ENCODE data around the gene NARF. TPM values are rescaled to one million over a fixed set of nuclear protein-coding genes. Genes with fewer than 3 reads are reported as not detected.
"Not testable (repeated sequence)": the region's sequence is repeated elsewhere in the genome, so short reads cannot be mapped to it uniquely, and the experiment has no call there.

NARF gene
- total RNA-seq, 1 donor from 2014 or later = 38.3 TPM

DNA sequence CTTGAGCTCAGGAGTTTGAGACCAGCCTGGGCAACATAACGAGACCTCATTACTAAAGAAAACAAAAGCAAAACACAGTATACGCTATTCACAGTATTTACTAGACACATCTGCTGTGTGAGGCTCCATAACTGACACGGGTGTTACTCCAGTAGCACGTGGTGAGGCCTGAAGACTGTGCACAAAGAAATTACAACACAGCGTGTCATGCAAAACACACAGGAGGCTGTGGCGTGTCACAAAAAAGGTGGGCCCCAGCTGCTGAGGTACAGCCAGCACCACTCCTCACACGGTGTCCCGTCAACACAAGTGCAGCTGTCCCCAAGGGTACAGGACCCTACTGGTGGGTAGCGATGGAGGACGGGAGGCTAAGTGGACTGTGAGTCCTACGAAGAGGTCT, 10.7 kb upstream of the NARF start:
- no peak for ATAC-seq

DNA sequence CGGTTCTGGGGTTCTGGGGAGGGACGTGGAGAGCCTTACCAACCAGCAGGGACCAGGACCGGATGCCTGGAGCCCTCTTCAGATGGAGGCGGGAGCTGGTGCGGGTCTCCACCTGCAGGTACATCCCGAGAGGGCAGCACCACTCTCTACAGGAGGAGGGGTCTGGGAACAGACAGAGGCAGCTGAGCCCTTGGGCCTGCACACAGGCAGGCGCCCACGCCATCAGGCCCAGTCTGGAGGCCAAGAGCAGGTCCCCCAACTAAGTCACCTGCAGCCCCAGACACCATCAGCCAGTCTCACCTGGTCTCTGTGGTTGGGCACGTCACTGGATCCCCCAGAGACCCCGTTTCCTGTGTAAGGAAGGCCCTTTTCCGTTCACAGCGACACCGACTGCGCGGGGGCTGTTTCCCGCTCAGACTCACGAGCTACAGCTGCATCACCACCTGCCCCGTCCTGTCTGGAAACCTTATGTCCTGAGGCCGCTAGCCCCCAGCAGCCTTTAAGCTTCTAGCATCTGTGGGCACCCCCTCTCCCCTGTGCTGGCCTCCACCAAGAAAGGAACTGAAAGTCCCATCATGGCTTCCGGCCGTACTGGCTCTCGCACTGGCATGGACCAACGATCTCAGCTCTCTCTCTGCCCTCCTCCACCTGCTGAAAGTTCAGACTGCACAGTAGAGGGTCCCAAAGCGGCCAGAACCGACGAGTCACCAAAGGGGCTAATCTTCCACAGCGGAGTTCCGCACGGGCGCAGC, 9.2 kb upstream of the NARF start:
- ATAC-seq = peak; percentile 34

DNA sequence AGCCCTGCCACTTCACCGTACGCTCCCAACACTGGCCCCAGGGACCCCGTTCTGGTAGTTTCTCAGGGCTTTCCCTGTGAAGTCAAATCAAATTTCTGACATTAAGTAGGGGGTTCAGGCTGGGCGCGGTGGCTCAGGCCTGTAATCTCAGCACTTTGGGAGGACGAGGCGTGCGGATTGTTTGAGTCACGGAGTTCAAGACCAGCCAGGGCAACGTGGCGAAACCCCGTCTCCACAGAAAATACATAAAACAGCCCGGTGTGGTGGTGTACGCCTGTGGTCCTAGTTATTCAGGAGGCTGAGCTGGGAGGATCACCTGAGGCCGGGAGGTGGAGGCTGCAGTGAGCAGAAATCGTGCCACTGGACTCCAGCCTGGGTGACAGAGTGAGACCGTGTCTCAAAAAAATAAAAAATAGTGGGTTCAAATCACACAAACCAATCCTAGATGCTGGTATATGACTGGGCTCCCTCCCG, 8.6 kb upstream of the NARF start:
- no peak for ATAC-seq

DNA sequence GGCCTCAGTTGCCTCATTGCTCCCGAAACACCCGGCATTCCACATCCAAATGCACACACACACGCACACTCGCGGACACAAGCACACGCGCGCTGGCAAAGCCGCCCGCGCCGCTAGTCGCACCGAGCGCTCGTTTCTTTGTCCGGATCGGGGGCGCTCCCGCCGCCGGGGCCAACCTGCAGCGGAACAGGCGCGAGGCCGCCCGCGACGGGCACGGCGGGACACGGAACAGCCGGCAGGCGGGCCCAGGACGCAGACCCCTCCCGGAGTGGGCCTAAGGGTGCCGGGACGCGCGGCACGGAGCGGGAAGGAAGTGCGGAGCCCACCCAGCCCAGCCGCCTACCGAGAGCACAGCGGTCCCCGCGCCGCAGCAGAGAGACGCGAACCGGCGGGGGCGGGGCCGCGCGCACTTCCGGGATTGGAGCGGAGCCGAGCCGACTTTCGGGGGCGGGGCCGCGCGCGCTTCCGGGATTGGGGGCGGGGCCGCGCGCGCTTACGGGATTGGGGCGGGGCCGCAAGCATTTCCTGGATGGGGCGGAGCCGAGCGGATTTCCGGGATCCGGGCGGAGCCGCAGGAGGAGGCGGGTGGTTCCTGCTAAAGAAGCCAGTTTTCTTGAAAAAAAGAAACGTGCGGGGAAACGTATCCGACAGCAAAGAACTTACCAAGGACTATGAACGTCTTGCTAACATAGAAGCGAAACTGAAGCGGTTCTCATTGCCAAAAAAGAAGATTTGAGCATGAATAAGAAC, 8.0 kb upstream of the NARF start, which contains the start of gene CYBC1:
TSS of gene CYBC1 (minus strand) at position 396 of the 750 bp plus-strand sequence. CDS start 1,498 bp downstream, outside the sequence.
- peak; percentile 94 for ATAC-seq

DNA sequence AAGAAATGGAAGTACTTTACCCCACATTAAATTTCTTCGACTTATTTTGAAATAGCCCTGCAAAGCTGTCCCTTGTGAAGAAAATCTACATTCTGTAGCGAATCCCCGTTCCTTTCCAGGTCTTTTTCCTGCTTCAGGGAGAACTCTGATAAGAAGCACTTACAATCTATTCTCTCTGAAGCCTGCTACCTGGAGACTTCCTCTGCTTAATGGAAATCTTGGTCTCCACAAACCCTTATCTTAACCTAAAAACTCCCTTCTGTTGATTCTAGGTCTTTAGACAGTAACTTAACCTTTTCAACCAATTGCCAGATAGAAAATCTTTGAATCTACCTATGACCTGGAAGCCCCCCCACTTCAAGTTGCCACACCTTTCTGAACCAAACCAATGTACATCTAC, 6.4 kb upstream of the NARF start:
- ATAC-seq = no peak

DNA sequence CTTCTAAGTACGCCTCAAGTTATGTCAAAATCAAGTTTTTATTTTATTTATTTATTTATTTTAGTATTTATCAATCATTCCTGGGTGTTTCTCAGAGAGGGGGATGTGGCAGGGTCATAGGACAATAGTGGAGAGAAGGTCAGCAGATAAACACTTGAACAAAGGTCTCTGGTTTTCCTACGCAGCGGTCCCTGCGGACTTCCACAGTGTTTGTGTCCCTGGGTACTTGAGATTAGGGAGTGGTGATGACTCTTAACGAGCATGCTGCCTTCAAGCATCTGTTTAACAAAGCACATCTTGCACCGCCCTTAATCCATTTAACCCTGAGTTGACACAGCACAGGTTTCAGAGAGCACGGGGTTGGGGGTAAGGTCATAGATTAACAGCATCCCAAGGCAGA, 5.4 kb upstream of the NARF start:
- not testable (repeated sequence) for ATAC-seq

DNA sequence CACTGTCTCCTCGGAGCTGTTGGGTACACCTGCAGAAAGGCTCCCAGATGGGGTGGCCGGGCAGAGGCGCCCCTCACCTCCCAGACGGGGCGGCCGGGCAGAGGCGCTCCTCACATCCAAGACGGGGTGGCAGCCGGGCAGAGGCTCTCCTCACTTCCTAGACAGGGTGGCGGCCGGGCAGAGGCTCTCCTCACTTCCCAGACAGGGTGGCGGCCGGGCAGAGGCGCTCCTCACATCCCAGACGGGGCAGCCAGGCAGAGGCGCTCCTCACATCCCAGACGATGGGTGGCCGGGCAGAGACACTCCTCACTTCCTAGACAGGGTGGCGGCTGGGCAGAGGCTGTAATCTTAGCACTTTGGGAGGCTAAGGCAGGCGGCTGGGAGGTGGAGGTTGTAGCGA, 4.8 kb upstream of the NARF start:
- not testable (repeated sequence) for ATAC-seq

DNA sequence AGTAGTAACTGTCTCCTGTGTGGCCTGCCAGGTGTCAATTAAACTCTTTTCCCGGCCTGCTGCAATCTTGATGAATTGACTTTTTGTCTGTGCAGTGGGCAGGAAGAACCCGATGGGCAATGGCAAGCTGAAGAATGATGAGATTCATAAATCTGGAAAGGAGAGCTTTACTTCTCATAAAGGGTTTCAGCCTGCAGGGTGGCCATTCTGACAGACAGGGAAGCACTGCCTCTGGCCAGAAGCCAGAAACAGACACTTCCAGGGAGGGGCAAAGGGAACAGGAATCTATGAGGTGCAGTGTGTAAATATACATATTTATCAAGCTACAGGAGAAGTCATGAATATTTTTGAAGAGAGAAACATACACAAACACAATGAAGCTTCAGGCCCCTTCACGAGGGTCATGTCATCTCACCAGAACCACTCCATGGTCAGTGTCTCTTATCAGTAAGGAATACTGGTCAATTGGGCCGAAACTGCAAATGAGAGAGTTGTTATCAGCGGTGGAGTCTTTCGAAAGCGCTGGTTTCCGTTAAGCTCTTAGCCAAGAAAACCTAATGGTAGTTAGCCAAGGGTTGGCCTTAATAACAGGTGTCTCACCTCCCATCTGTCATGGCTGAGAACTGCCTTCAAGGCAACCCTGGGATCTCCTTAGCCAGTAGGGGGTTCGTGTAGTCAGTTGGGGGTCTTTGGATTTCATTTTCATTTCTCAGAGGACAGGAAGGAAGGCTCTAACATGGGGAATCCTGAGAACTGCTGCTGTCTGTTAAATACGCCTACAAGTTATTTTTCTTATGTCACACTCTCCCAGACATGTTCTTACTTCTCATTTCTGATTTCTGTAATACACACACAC, 1.2 kb upstream of the NARF start:
- ATAC-seq = no peak

DNA sequence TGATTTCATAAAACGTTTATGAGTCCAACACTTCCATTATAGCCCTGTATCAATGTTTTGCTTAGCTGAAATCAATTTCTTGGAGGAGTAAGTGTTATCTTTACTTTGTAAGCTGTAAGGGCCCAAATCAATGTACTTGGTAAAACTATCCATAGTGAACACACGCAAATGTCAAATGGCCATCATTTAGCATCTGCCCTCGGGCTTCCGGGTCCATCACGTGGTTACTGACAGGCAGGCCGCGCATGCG, 687 bp upstream of the NARF start:
- ATAC-seq = no peak

DNA sequence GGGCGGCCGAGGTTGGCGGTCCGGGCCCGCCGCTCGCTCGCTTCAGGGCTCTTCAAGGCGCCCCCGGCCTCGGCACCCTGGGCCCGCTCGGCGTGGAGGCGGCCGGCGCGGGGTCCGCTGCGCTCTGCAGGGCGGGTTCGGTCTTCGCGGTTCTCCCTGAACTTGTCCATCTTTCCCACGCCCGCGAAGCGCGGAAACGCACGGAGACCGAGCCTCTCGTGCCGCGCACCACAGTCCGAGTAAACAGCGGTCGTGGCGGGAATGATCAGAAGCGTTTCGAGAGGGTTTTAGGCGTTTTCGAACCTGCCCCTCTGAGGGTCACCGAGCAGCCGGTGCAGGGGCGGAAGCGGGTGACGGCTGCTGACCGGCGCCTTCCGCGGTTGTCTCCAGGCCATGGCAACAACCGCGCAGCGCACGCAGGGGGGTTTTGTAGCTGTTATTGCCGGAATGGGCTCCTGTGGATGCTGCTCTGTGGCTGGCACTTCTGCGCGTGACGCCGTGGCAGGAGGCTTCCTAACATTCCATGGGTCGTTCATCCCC, 414 bp downstream of the NARF start:
- peak; percentile 1 for ATAC-seq

DNA sequence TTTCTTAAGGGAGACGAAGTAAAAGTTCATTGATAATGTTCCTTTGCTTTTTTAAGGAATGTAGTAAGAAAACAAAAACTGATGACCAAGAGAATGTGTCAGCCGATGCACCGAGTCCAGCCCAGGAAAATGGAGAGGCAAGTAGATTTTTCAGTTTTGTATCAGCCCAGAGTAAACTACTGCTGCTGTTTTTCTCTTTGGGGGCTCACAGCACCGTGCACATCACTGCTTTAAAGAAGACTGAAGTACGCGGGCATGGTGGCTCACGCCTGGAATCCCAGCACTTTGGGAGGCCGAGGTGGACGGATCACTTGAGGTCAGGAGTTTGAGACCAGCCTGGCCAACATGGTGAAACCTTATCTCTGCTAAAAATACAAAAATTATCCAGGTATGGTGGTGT, 1.4 kb downstream of the NARF start:
- ATAC-seq = not testable (repeated sequence)

DNA sequence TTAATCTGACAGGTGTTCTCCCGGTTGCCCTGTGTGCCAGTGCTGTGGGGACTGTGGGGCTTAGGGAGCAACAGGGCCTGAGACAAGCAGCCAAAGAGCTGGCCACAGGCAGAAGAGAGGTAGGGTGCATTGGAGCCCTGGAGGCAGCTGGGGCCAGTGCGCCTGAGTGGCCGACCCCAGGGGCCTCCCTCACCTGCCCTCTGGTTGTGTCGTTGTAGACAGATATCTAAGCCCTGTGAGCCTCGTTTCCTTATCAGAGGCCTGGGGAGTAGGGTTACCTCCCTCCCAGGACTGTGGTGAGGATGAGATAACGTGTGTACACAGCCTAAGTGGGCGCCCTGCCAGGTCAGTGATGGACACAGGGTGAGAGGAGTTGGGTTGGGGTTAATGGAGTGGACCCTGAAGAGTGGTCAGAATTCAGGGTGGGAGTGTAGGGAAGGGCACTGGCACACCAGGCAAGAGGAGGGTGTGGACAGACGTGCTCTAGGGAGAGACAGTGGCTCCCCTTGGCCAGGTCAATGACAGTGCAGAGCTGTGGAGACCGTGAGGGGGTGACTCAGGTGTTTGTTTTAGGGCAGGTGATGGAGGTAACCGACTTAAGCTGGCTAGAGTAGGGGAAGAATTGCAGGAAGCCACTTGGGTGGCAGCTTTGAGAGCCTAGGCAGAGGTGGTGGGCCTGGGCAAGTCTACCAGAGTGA, 3.4 kb downstream of the NARF start:
- ATAC-seq = no peak

DNA sequence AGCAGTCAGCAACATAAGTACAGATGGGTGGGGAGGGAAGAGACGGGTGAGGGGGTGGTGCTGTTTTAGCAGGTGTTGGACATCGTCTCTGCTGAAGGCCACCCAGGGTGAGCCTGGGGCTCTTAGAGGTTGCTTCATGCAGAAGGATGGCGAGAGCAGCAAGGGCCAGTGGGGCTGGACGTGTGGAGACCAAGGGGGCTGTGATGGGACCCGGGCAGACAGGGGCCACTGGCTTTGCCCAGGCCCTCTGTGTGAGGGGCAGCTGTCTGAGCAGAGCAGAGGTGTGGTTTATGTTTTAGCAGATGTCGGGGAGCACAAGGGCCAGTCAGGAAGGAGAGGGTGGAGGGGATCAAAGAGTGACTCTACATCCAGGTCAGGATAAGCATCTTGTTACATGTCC, 4.8 kb downstream of the NARF start:
- ATAC-seq = no peak

DNA sequence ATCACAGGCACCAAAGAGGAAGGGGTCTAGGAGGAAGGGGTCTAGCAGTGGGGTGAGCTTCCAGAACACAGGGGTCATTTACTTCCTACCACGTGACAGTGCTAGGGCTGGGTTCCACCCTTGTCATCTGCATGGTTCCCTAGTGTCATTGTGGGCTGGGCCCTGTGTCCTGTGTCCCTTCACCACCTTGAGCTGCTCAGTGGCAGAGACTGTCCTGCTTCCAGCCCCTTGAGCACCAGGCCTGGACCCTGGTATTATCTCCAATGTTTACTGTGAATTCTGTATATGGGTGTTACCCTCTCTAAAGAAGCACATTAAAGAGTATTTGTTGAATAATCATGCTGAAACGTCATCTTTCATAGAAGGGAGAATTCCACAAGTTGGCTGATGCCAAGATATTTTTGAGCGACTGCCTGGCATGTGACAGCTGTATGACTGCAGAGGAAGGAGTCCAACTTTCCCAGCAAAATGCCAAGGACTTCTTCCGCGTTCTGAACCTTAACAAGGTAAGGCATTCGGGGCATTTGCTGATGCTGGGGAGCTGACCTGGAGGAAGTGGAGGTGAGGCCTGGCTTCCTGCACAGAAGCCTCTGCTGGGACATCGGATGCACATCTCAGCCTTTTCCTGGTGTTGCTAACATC, 5.5 kb downstream of the NARF start:
- no peak for ATAC-seq

DNA sequence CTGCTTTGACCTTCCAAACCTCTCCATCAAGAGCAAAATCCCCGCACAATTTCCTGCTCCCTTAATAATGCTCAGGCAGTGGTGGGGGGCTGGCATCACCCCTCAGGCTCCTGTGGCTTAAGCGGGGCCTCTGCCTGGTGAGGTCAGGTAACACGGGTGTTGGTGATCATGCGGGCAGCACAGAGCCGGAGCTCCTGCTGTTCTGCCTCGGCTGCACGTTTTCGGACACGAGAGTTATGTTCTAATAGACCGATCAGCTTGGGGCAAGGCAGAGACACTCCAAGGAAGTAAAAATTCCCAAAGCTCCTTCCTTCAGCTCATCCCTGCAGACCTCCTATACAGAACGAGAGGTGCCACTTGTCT, 6.0 kb downstream of the NARF start:
- no peak for ATAC-seq

DNA sequence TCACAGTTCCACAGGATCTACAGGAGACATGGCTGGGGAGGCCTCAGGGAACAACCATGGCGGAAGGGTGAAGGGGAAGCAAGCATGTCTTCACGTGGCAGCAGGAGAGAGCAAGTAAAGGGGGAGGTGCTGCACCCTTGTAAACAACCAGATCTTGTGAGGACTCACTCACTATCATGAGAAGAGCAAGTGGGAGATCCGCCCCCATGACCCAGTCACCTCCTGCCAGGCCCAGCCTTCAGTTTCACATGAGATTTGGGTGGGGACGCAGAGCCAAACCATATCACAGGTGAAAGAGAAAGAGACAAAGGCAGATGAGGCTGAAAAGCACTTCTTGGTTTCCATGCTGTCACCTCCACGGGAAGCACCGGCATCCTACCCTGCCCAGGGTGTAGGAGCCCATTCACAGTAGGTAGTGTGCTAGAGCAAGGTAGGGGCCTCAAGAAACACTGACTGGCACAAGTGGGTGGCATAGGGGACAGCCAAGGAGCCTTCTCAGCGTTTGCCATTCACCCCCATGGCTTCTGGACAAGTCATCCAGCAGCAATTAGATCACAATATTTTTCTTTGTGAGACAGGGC, 6.6 kb downstream of the NARF start:
- ATAC-seq = no peak

DNA sequence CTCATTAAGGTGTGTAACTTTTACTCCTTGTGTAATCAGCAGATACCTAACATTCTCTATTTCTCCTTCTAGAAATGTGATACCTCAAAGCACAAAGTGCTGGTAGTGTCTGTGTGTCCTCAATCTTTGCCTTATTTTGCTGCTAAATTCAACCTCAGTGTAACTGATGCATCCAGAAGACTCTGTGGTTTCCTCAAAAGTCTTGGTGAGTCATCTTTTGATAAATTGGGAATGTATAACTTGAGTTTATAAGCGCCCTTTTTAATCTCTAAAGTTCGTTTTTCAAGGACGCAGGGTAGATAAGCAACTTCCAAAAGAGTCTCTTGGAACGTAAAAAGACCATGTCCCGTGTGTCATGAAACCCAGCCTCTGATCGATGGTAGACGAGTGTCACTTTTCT, 10.2 kb downstream of the NARF start:
- no peak for ATAC-seq

DNA sequence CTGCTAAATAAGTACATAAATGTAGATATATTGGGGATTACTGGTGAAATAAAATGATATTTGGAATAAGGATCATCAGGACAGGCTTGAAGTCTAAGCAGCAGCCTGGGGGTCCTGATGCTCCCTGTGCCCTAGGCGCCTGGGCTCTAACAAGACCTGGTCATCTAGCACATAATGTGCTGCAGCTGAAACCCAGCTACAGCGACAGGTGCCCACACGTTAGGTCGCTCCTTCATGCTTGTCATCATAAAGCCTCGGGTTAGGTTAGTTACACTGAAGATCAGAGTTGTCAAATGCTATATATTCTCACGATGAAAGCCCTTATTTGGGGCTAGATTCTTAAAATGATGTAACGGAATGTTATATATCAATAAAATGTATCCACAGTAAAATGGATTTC, 11.5 kb downstream of the NARF start:
- no peak for ATAC-seq

DNA sequence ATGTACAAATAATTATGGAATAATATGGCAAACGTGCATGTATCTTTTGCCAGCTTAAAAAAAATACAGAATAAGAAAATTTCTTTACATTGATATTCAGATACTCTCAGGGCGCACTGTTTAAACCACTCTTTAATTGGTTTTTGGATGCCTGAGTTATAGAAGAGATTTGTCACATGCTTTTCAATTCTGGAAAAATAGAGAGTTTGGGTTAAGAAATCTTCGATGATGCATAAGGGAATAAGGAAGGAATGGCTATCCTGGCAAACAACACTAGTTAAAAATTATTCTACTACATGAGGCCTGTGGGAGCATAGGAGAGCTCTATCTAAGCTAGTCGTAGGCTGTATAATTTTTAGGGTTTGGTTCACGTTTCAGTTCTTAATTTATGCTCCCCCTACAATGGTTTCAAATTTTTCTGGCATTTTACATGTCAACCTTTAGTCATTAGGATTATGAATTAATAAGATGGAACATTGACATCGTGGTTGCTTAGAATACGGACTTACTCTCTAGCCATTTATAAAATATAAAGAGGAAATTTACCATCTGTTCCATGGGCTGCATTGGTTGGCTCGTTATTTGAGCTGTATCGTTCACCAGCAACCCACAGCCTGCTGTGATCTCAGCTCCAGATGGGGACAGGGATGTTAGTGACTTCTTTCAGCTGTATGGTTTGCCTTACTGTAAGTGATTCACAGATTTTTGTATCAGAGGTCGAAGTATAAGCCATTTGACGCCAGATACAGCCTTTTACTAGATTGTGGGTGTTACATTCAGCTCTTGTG, 15.9 kb downstream of the NARF start:
- no peak for ATAC-seq

DNA sequence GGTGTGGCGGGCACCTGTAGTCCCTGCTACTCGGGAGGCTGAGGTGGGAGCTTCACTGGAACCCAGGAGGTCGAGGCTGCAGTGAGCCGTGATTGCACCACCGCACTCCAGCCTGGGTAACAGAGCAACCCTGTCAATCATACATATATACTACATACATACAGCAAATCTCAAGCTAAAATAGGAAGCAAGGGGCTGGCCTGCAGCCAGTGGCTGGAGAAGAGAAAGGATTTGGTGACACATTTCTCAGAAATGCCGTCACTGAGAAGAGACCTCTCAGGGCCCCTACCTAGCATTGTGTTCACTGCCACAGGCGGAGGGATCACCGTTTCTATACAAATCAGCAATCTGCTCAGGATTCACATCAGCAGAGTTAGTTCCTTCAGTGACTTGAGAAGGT, 16.9 kb downstream of the NARF start:
- ATAC-seq = no peak

DNA sequence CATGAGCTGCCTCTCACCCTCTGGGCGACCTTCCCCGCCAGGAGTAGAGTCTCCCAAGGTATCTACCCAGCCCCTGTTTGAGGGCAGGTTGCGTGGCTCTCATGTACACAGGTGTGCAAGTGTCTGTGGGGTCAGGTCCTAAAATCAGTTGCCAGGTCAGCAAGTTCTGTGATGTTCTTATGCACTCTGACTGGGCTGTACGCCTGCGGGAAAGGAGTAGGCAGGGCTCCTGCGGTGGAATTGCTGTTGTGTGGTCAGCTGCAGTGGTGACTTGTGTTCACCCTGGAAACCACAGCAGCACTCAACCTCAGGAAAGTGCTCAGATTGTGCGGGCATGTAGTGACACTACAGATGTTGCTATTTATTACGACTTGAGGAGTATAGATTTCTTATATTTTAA, 19.4 kb downstream of the NARF start:
- ATAC-seq = no peak

Data from esophagus mucosa (tissue), 1 donor.